K562 (cell line): ENCODE results near the gene PARD3B. TPM values are rescaled to one million over a fixed set of nuclear protein-coding genes. Genes with fewer than 3 reads are reported as not detected.

Experiments used
- CREB5 ChIP-seq: fragments of 250-450 bp; sonication (Bioruptor Pico); IDR thresholded peaks from 2 replicates; pipeline ENCODE4 v1.5.0; 2020; ENCODE audit warnings: mild to moderate bottlenecking
- GTF2A2 ChIP-seq: IDR thresholded peaks from 2 replicates; pipeline ENCODE4 v1.6.1; 2016; ENCODE audit warnings: mild to moderate bottlenecking, missing genetic modification characterization, missing compliant biosample characterization
- HMGN3 ChIP-seq: IDR thresholded peaks from 2 replicates; pipeline ENCODE4 v1.6.1; 2011; ENCODE audit warnings: borderline replicate concordance, low read depth, mild to moderate bottlenecking, mixed read lengths, low read length; ENCODE audit not compliant: insufficient read length; ENCODE audit errors: extremely low read depth
- MLLT1 ChIP-seq, 2 experiments: fragments of 450-650 bp; IDR thresholded peaks; 2 replicates each; pipeline ENCODE4 v1.6.1; 2016
- POLR2H ChIP-seq: IDR thresholded peaks from 2 replicates; pipeline ENCODE4 v1.6.1; 2016; ENCODE audit warnings: missing genetic modification characterization, low read depth, mild to moderate bottlenecking, control low read depth, missing compliant biosample characterization, moderate library complexity
- PTRF ChIP-seq: fragments of 450-650 bp; IDR thresholded peaks from 2 replicates; pipeline ENCODE4 v1.6.1; 2016; ENCODE audit warnings: mild to moderate bottlenecking, missing genetic modification characterization, missing compliant biosample characterization
- RB1 ChIP-seq: fragments of 450-650 bp; IDR thresholded peaks from 2 replicates; pipeline ENCODE4 v1.6.1; 2017; ENCODE audit warnings: low read depth, mild to moderate bottlenecking
- SMARCC2 ChIP-seq: fragments of 450-650 bp; IDR thresholded peaks from 2 replicates; pipeline ENCODE4 v1.6.1; 2017; ENCODE audit warnings: antibody characterized with exemption, moderate library complexity, mild to moderate bottlenecking, low read depth
- VEZF1 ChIP-seq: fragments of 200-800 bp; sonication (Bioruptor generic); IDR thresholded peaks from 2 replicates; pipeline ENCODE4 v1.6.1; 2017; ENCODE audit warnings: missing genetic modification characterization, missing compliant biosample characterization
- ZNF398 ChIP-seq: fragments of 250-450 bp; sonication (Bioruptor Pico); IDR thresholded peaks from 2 replicates; pipeline ENCODE4 v1.8.0; 2021; ENCODE audit warnings: moderate library complexity, mild to moderate bottlenecking, inconsistent platforms
- polyA plus RNA-seq, 8 experiments: library from polyadenylated mRNA; depleted of rRNA in 4 of 8; stranded (reverse) in 5 of 8; unstranded in 3 of 8; fragments of >200 nt; fragmentation: Nextera tagmentation in 2 of 8; fragmentation: Illumina TruSeq in 1 of 8; extraction: Ambion mirVana in 2 of 8; extraction: Trizol in 1 of 8; gene quantifications; 2 replicates each; pipeline versions ENCODE4 v1.2.1 to v1.2.3, GENCODE V29; 2011 to 2014; ENCODE audit warnings: inconsistent platforms in 1 of 8, missing spikeins in 1 of 8
- total RNA-seq, 7 experiments: library from RNA; depleted of rRNA in 6 of 7; stranded (reverse); fragments of >200 nt in 6 of 7; fragmentation: Illumina TruSeq in 2 of 7; extraction: Trizol in 2 of 7; gene quantifications; 2 replicates each; pipeline versions ENCODE4 v1.2.1 to v1.2.3, GENCODE V29; 2011 to 2021; ENCODE audit warnings: low replicate concordance in 1 of 7
- TF ChIP-seq, protein P1 (sequence below): sonication (generic); formaldehyde crosslinking; IDR thresholded peaks from 2 replicates; pipeline ENCODE4 v1.8.1; 2022; ENCODE audit warnings: missing genetic modification reagents

PARD3B gene
- total and polyA plus RNA-seq, 9 of the 15 experiments (the other 6 are each of a cell fraction or from before 2014, with no cell fraction given) = 0.15 to 3.0 (median 1.1) TPM

DNA sequence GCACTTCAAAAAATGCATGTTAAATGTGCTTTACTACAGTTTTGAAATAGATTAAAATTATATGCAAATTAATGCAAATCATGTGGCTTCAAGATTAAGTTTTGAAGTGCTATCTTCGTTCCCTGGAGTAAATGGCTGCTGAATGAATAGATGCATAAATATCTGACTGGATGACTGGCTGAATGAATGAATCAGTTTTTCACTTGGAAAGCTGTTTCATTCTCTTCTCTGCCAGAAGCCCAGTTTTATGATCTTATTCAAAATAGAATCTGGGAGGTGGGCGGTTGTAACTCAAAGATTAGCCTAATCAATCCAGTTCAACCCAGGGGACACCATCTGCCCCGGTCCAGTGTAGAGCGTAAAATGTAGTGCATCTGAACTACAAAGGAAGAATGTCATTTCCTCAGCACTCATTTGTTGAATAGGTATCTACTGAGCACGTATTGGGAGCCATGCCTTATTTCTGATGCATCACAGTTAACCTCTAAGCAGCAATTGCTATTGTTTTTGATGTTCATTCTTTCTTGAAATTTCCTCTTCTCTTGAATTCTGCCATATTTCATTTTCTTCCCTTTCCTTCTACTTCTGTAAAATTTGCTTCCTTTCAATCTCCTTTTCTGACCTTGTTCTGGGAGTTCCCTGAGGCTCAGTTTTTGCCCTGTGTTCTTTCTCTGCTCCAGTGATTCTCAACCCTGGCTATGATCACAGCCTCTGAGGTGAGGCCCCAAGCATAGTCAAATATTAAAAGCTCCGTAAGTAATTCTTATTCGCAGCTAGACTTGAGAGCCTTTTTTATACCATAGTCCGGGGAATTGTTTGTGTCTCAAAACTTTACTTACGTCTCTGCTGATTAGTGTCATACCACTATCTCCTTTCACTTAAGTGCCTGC, 282.7 kb downstream of the PARD3B start (continued):
- TF ChIP-seq MLLT1 (IDR thresholded peaks at IDR 0.05) (no peak), PTRF (tag) (no peak), POLR2H (no peak), HMGN3 (no peak), SMARCC2 (no peak), RB1 (no peak), VEZF1 (CRISPR knock-in tag) (no peak), CREB5 (no peak), ZNF398 (no peak), GTF2A2 (no peak)
- TF ChIP-seq, protein P1, sequence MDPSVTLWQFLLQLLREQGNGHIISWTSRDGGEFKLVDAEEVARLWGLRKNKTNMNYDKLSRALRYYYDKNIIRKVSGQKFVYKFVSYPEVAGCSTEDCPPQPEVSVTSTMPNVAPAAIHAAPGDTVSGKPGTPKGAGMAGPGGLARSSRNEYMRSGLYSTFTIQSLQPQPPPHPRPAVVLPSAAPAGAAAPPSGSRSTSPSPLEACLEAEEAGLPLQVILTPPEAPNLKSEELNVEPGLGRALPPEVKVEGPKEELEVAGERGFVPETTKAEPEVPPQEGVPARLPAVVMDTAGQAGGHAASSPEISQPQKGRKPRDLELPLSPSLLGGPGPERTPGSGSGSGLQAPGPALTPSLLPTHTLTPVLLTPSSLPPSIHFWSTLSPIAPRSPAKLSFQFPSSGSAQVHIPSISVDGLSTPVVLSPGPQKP (CRISPR knock-in tag) = no peak
